NT2/D1 (cell line): ENCODE data around the gene UTP15.

Experiments used
- SUZ12 ChIP-seq: IDR thresholded peaks from 2 replicates; pipeline ENCODE4 v1.6.1; 2011; ENCODE audit not compliant: insufficient read length, insufficient read depth; ENCODE audit errors: extremely low read depth
- ZNF274 ChIP-seq: IDR thresholded peaks from 2 replicates; pipeline ENCODE4 v1.6.1; 2011; ENCODE audit warnings: mild to moderate bottlenecking, low read depth, low read length

DNA sequence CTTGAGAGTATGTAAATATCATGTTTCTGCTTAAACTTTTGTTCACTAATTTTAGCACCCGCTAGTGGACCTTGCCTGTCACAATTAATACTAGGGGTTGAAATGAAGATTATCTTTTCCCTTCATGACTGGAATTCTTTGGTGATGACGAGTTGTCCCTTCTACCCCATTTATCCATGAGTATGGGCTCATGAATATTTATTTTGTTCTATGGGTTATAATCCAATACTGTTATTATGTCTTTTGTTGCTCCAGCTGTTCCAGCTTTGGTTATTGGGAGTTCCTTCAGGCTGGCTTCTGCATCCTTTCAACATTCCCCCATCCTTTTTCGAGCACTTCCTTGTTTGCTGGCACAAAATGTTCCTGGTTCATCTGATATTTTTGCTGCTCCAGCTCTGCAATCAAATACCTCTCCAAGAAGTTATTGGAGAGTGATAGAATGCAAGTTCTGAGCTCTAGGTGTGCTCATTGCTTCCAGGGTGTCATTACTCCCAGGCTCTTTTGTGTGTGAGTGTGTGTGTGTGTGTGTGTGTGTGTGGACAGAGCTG lies 40.7 kb downstream of the UTP15 start:
- TF ChIP-seq ZNF274 (no peak), SUZ12 (no peak)
